SH-SY5Y (cell line): ENCODE measurements around the gene AXIN1.

ENCODE experiments used
- GATA2 ChIP-seq: IDR thresholded peaks from 2 replicates; pipeline ENCODE4 v1.6.1; 2011; ENCODE audit warnings: mild to moderate bottlenecking, low read depth, low read length
- GATA3 ChIP-seq: IDR thresholded peaks from 2 replicates; pipeline ENCODE4 v1.6.1; 2011; ENCODE audit warnings: low read depth, mild to moderate bottlenecking, low read length, moderate library complexity

GRCh38 chr16:254461-254860 lies 98.1 kb downstream of the AXIN1 start:
- TF ChIP-seq GATA2 = no peak
- TF ChIP-seq GATA3 = no peak
